H4 (cell line): Measurements from ENCODE around the gene TRIM28. TPM values are rescaled to one million over a fixed set of nuclear protein-coding genes. Genes with fewer than 3 reads are reported as not detected.
A peak's percentile ranks its signal among the peaks of the same experiment; 100 is the strongest.
"Not testable (repeated sequence)": the region's sequence is repeated elsewhere in the genome, so short reads cannot be mapped to it uniquely, and the experiment has no call there.

Experiments
- DNase-seq: peaks from one replicate; pipeline ENCODE4 v3.0.0-alpha.2; 2015; ENCODE audit warnings: low spot score
- total RNA-seq: library from RNA; depleted of rRNA; stranded (reverse); fragments of >200 nt; shearing (Covaris generic); gene quantifications from 2 replicates; pipeline ENCODE4 v1.2.3, GENCODE V29; 2014; rRNA removed

TRIM28 gene
- total RNA-seq, 1 experiment from 2014 or later = 416 TPM

DNA sequence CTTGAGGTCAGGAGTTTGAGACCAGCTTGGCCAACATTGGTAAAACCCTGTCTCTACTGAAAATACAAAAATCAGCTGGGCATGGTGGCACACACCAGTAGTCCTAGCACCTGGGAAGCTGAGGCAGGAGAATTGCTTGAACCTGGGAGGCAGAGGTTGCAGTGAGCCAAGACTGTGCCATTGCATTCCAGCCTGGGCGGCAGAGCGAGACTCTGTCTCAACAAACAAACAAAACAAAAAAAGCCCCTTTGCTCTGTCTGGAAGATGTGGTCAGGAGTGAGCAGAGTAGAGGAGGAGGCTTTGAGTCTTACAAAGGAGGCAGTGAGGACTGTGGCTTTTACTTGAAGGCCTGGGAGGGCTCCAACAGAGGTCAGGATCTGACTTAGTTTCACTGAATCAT is 33.7 kb downstream of the TRIM28 start:
- DNase-seq = not testable (repeated sequence)

DNA sequence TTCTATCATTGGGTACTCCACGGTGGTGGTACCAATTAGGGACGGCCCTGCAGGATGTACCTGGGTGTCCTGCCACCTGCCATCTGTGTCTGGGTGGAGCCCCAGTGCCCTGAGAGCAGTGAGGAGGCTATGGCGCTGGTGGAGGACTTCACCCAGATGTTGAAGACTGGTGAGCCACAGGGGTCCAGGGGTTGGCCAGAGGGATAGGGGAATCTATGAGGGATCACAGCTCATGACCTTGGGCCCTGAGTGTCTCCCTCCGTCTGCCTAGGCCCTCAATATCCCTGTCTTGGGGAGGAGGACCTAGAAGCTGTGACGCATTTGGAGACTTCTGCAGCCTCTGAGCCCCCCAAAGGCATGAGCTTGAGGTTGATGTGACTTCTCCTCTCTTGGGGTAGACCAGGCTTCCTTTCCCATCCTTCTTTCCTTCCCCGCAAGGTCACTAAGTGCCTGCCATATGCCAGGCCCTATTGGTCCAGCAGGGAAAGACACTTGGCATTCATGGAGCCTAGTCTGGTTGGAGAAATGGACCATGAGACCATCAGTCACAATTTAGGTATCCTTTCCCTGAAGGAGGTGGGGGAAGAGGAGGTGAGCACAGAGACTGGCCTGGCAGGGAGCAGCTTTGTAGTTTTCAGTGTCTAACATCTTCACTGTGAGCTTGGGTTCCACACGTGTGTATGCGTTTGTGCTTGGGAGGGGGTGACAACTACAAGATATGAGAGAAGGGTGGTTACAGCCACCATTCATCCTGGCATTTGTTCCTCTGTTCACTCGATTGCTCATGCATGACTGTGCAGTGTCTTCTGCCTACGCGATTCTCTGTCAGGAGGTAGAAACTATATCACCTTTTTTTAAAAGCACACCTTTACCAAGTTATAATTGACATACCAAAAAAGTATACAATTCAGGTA is 34.4 kb downstream of the TRIM28 start:
- DNase-seq = no peak

DNA sequence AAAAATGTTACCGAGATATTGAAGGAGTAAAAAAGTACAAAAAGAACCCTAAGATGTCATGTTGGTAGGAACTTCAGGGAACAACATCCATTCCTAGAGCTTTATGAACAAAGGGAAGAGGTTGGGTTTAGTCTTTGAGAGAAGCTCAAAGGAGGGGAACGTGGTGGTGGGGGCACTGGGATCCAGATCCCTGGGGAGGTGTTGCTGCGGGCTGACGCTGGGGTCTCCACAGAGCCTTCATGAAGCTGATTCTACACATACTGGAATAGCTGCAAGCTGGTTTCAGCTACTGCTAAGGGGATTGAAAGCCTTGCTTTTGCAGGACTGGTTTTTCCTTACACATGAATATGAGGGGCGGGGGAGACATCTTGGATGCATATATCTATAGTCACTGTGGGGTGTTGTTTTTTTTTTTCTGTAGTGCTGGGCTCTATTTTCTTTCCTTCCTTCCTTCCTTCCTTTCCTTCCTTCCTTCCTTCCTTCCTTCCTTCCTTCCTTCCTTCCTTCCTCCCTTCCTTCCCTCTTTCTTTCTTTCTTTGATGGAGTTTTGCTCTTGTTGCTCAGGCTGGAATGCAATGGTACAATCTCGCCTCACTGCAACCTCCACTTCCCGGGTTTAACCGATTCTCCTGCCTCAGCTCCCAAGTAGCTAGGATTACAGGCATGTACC is 35.7 kb downstream of the TRIM28 start:
- no peak for DNase-seq

DNA sequence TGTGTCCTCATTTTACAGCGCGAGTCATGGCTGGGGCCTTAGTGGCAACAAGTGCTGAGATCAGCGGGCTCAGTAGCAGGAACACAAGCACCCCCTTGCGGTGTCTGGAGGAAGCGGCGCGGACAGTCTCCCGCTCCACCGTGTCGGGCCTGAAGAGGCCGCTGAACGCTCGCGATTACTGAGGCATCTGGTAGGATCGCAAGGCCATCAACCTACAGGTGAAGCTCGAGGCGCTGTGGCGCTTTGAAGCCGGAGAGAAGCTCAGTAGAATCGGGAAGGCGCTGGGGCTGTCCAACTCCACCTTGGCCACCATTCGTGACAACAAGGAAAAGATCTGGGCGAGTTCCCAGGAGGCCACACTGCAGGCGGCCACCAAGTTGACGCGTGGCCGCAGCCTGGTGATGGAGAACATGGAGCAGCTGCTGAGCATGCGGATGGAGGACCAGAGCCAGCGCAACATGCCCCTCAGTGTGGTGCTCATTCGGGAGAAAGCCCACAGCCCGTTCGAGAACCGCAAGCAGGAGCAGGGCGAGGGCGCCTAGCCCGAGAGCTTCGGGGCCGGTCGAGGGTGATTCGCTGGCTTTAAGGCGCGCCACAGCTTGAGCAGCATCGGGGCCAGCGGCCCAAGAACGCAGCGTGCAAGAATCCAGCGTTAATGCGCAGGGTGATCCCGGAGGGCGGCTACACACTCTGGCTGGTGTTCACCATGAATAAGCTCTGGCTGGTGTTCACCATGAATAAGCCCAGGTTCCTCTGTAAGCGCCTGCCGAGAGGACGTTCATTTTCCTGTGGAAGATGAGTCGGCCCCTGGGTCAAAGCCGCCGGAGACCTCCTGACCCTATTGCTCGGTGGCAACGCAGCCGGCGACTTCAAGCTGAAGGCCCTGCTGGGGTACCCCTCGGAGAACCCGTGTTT is 37.6 kb downstream of the TRIM28 start:
- no peak for DNase-seq

DNA sequence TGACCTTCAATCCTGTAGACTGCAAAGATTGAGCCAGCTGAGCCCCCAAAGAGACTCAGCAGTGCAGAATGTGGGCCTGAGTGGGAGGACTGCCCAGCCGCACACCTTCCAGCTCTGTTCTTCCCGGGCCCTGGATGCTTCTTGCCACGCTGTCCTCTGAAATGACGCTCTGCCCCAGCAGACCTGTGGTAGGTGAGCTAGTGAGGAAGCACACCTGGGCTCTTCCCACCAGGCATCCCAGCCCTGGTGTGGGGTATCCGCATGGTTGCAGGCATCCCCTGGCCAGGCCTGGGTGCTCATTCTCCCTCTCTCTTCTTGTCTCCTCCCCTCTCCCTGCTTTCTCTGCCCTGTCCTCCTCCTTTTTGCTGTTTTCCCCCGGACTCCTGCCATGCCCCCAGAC is 39.1 kb downstream of the TRIM28 start:
- DNase-seq = peak; percentile 1

DNA sequence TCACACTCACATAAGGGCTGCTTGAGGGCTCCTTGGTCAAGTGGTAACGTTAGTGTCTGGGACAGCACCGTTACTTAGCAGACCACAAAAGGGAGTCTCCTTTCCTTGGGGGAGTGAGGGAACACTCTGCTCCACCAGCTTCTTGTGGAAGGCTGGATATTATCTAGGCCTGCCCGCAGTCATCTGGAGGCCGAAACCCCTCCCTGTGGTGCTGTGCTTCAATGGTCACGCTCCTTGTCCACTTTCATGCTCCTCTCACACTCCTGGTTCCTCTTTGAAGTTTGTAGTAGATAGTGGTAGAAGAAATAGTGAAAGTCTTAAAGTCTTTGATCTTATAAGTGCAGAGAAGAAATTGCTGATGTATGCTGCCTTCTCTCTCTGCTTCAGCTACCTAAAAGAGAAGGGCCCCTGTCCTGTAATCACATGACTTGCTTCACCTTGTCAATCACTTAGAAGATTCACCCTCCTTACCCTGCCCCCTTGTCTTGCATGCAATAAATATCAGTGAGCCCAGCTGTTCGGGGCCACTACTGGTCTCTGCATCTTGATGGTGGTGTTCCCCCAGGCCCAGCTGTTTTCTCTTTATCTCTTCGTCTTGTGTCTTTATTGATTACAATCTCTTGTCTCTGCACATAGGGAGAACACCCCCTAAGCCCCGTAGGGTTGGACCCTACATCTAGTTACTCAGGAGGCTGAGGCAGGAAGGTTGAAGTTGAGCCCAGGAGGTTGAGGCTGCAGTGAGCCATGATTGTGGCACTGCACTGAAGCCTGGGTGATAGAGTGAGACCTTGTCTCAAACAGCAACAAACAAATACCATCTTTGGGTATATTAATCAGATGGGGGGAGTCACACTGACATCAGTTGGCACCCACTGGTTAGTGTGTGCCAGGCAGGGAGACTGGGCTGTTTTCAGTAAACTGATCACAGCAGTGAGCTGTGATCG is 40.9 kb downstream of the TRIM28 start:
- peak; percentile 1 for DNase-seq

DNA sequence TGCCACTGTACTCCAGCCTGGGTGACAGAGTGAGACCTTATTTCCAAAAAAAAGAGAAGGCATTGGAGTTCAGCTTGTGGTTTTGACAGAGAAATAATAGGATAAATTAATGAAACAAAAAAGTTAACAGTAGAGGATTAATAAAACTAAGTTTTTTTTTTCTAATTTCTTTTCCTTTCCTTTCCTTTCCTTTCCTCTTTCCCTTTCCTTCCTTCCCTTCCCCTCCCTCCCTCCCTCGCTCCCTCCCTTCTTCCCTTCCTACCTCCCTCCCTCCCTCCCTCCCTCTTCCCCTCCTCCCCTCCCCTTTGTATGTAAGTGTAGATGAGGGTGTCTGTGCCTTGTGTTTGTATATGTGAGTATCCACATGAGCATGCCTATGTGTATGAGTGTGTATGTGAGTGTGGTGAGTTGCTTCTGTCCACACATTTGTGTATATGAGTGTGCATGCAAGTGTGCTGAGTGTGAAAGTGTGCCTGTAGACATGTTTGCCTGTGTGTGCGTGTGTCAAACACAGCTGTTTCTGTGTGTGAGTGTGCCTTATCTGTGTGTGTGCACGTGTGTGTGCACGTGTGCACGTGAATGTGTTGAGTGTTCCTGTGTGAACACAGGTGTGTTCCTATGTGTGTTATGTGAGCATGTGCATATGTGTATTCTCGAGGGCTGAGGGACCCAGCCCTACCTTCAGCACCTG is 41.7 kb downstream of the TRIM28 start:
- DNase-seq = peak; percentile 1

DNA sequence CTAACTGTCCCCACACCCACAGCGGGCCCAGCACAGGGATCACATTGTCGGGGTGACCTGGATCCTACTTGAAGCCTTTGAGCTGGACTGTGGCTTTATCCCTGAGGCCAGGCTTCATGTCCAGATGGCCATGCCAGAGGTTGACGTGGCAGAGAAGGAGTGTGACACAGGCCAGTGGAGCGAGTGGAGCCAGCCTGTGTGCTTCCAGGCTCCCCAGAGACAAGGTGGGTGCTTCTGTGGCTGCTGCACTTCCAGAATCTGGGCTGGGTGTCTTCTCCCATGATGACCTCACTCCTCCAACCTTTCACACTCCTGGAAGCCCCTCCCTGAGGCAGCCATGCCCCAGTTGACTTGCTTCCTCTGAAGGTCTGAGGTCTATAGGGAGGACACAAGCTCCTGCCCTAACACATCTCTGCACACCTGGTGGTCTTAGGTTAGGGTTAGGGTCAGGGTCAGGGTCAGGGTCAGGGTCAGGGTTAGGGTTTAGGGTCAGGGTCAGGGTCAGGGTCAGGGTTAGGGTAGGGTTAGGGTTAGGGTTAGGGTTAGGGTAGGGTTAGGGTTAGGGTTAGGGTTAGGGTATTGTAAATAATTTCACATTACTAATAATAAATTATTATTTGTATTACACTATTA is 42.4 kb downstream of the TRIM28 start:
- DNase-seq = peak; percentile 3

Other genes starting within 250 kb of the TRIM28 start
- gene ERVK3-1, start 238.7 kb upstream of the TRIM28 start, total RNA-seq = 96.6 and 120 TPM in 2 replicates
- gene ZSCAN22, start 217.1 kb upstream of the TRIM28 start, total RNA-seq = 2.6 and 2.8 TPM in 2 replicates
- 24.5 and 31.5 TPM in 2 replicates for gene A1BG, start 190.6 kb upstream of the TRIM28 start, total RNA-seq
- 1.6 and 5.1 TPM in 2 replicates for gene ZNF497, start 181.3 kb upstream of the TRIM28 start, total RNA-seq
- gene ZNF837, start 163.0 kb upstream of the TRIM28 start, total RNA-seq = 1.4 and 1.9 TPM in 2 replicates
- 3,081 and 3,534 TPM in 2 replicates for gene RPS5, start 156.8 kb upstream of the TRIM28 start, total RNA-seq
- not detected in 2 replicates for gene RNF225, start 148.4 kb upstream of the TRIM28 start, total RNA-seq
- gene ZNF584, start 135.4 kb upstream of the TRIM28 start, total RNA-seq = 15.6 and 23.6 TPM in 2 replicates
- gene ZNF132, start 103.9 kb upstream of the TRIM28 start, total RNA-seq = 4.0 and 6.4 TPM in 2 replicates
- gene ZNF324B, start 92.4 kb upstream of the TRIM28 start, total RNA-seq = 3.3 and 6.7 TPM in 2 replicates
- 7.1 and 10.1 TPM in 2 replicates for gene ZNF324, start 77.0 kb upstream of the TRIM28 start, total RNA-seq
- 9.8 and 14.7 TPM in 2 replicates for gene ZNF446, start 67.7 kb upstream of the TRIM28 start, total RNA-seq
- 18.1 and 19.7 TPM in 2 replicates for gene SLC27A5, start 32.1 kb upstream of the TRIM28 start, total RNA-seq
- gene ZBTB45, start 24.3 kb upstream of the TRIM28 start, total RNA-seq = 1.6 and 4.6 TPM in 2 replicates
- 242 and 244 TPM in 2 replicates for gene CHMP2A, start 11.0 kb downstream of the TRIM28 start, total RNA-seq
- 108 and 109 TPM in 2 replicates for gene UBE2M, start 14.5 kb downstream of the TRIM28 start, total RNA-seq
- 3.5 and 5.4 TPM in 2 replicates for gene MZF1, start 29.3 kb downstream of the TRIM28 start, total RNA-seq